Measurements from ENCODE around the gene ERN2.

DNA sequence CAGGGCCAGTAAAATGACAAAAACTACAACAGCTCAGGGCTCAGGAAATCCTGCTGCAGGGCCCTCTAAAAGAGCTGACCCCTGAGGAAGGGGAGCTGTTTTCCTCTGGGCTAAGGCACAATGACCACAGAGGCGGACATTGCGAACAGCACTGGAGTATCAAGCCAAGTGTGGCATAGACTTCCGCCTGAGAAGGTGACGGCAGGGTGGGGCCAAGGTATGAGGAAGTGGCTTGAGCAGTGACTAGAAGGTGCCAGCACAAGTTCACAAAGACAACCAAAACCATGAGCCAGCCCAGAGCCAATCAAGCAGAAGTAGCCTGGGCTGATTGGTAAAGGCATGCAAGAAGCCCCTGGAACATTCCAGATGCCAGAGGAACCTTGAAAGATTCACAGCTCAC lies 13.9 kb downstream of the ERN2 start:
- TF ChIP-seq, protein P1, sequence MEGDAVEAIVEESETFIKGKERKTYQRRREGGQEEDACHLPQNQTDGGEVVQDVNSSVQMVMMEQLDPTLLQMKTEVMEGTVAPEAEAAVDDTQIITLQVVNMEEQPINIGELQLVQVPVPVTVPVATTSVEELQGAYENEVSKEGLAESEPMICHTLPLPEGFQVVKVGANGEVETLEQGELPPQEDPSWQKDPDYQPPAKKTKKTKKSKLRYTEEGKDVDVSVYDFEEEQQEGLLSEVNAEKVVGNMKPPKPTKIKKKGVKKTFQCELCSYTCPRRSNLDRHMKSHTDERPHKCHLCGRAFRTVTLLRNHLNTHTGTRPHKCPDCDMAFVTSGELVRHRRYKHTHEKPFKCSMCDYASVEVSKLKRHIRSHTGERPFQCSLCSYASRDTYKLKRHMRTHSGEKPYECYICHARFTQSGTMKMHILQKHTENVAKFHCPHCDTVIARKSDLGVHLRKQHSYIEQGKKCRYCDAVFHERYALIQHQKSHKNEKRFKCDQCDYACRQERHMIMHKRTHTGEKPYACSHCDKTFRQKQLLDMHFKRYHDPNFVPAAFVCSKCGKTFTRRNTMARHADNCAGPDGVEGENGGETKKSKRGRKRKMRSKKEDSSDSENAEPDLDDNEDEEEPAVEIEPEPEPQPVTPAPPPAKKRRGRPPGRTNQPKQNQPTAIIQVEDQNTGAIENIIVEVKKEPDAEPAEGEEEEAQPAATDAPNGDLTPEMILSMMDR (IDR thresholded peaks at IDR 0.05): no peak
- no peak for TF ChIP-seq POLR2A (IDR thresholded peaks at IDR 0.05)
